Measurements from ENCODE around the gene MILR1. TPM values are rescaled to one million over a fixed set of nuclear protein-coding genes. Genes with fewer than 3 reads are reported as not detected.

The MILR1 gene
- total RNA-seq, 3 donors from 2014 or later (not counting 1 experiment from before 2014, with no cell fraction given) = 2.2 to 12.0 (median 3.3) TPM

DNA sequence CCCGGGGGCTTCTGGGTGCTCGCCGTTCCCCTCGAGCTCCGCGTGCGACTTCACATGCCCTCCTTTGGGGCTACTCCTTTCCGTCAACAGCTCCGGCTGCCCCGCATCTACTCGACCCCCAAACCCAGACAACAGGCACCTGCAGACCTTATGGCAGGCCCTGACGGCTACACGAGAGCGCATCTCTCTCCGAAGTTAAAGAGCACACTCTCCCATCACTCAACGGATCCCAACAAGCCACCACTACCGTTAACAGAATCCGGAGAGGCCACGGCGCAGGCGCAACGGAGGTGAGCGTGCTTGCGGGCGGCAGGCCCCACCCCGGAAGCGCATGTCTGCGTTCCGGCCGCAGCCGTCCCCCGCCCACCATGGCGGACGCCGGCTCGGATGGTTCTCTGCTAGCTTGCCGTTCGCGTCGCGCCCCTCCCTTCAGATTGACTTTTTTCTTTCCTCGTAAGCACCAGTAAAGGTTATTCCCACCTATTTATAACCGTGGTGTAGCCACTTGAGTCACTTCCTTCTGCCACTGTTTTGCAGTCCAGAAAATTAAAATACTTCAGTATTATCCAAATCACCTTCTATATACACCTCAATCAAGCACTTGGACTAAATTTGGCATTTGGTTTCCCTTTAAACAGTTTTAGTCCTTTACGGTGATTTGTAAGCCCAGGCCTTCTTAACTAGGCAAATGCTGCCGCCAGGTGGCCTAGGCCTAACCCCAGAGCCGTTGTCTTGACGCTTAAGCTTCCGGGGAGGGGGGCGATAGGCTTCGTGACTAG, 48.1 kb downstream of the MILR1 start, which contains the start of gene POLG2:
Gene POLG2 (minus strand): TSS at position 269 of the 779 bp plus-strand sequence. CDS start 86 bp downstream, at position 183.
- intact Hi-C loops (cut with micrococcal nuclease) = loop anchor here (1.0 kb wide), 1 partner anchor 9 kb away; the partner anchor contains the start of genes CEP95 and DDX5
- Histone ChIP-seq H3K27ac (ENCODE audit: low read length) (peak within 1 kb of the TSS; percentile 95), H3K4me1 (ENCODE audit: control insufficient read depth, insufficient read depth, low read length) (peaks cover 27% of the 10 kb centered on the region), H3K4me3 (ENCODE audit: low read length) (peak within 1 kb of the TSS; percentile 73), H3K27me3 (ENCODE audit: control insufficient read depth, insufficient read depth, low read length) (no peaks in the 10 kb centered on the region), H3K36me3 (ENCODE audit: control insufficient read depth, insufficient read depth, low read length) (peaks cover 56% of the 10 kb centered on the region), H3K9me3 (ENCODE audit: control insufficient read depth, insufficient read depth, low read length) (no peaks in the 10 kb centered on the region)
- under 1% methylated on average over 50 of the region's 50 CpGs for WGBS (ENCODE audit: insufficient coverage)
- peak; percentile 75 to 92 (median 82) for ATAC-seq
- peak within 1 kb of the TSS; percentile 100 for H3K4me3 Mint-ChIP-seq
- H3K9me3 Mint-ChIP-seq = no peaks in the 10 kb centered on the region
- no peaks in the 10 kb centered on the region for H3K27me3 Mint-ChIP-seq (ENCODE audit: low read depth in 2 of 2)
- H3K4me1 Mint-ChIP-seq = peaks cover 63 to 73% of the 10 kb centered on the region in 2 donors
- H3K27ac Mint-ChIP-seq = peak within 1 kb of the TSS; percentile 97 to 99
- peak; percentile 94 to 98 for DNase-seq
- H3K36me3 Mint-ChIP-seq = peaks cover 38% of the 10 kb centered on the region
- TF ChIP-seq, protein P1, sequence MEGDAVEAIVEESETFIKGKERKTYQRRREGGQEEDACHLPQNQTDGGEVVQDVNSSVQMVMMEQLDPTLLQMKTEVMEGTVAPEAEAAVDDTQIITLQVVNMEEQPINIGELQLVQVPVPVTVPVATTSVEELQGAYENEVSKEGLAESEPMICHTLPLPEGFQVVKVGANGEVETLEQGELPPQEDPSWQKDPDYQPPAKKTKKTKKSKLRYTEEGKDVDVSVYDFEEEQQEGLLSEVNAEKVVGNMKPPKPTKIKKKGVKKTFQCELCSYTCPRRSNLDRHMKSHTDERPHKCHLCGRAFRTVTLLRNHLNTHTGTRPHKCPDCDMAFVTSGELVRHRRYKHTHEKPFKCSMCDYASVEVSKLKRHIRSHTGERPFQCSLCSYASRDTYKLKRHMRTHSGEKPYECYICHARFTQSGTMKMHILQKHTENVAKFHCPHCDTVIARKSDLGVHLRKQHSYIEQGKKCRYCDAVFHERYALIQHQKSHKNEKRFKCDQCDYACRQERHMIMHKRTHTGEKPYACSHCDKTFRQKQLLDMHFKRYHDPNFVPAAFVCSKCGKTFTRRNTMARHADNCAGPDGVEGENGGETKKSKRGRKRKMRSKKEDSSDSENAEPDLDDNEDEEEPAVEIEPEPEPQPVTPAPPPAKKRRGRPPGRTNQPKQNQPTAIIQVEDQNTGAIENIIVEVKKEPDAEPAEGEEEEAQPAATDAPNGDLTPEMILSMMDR (IDR thresholded peaks at IDR 0.05) = peak; percentile 53

DNA sequence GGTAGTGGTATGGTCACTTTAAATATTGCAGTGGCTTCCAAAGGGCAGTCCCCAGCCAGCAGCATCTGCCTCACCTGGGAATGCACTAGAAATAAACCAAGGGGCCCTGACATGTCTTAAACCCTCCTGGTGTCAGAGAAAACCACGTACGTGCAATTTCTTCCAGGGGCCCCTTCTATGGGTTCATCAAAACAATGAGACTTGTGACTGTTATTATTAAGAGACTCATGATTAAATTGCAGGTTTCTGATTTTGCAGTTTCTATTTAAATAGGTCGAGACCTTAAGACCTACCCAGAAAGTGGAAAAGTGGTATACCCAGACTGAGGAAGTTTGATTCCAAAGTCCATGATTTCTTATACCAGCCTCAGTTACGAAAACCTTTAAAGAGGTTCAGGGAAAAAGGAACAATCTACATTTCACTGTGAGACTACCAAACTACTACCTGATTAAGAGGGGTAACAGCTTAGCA, 48.7 kb downstream of the MILR1 start:
- peaks cover 44% of the 10 kb centered on the region for H3K36me3 Mint-ChIP-seq

DNA sequence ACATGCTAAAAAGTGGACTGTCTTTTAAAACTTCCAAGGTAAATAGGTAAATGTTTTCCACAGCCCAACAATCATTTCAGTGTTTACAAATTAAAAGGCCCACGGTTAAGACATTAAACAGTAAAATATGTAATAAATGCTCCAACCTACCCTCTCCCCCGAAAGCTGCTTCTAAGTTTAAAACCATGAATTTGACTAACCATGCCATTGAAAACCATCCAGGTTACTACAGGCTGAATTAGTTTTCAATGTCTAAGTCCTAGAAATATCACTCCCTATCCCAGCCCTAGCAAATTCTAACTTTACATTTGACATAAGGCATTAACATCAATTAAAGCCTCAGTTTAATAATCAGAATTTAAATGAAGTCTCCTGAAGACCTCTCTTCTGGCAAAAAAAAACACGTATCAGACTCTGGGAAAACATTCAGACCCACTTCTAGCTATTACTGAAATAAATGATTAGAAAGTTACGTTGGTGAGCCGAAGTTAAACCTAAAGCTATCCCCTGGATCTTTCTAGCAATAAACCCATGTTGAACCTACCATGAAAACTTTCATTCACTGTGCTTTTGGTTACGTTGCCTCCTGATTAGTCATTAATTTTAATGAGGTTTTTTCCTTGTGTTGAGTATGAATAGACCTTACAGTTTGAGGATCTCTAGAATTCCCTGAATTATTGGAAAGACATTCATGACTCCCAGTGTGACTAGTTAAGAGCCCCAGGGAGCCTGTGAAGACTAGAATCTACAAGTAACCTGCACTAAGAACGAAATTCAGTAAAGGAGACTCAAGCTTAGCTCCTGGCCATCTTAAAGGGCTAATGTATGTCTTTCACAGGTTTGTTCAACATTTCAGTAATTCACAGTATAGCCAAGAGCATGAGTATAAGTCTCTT, 49.6 kb downstream of the MILR1 start:
- Histone ChIP-seq H3K36me3 (ENCODE audit: control insufficient read depth, insufficient read depth, low read length) (peaks cover 61% of the 10 kb centered on the region), H3K4me1 (ENCODE audit: control insufficient read depth, insufficient read depth, low read length) (peaks cover 27% of the 10 kb centered on the region), H3K27ac (ENCODE audit: low read length) (no peak overlapping the region), H3K4me3 (ENCODE audit: low read length) (no peak overlapping the region), H3K27me3 (ENCODE audit: control insufficient read depth, insufficient read depth, low read length) (no peaks in the 10 kb centered on the region), H3K9me3 (ENCODE audit: control insufficient read depth, insufficient read depth, low read length) (no peaks in the 10 kb centered on the region)
- DNase-seq = peak in 1 of 2 donors; percentile 47
- Mint-ChIP-seq H3K36me3 (peaks cover 53% of the 10 kb centered on the region), H3K9me3 (no peaks in the 10 kb centered on the region), H3K4me1 (peaks cover 78 to 89% of the 10 kb centered on the region in 2 donors), H3K4me3 (peak overlapping the region; percentile 100), H3K27me3 (ENCODE audit: low read depth in 2 of 2) (no peaks in the 10 kb centered on the region), H3K27ac (peak overlapping the region; percentile 97 to 99)
- intact Hi-C loops (cut with micrococcal nuclease) = no loop called here
- WGBS (ENCODE audit: insufficient coverage) = 84% methylated on average over 6 of the region's 7 CpGs
- no peak for ATAC-seq
- TF ChIP-seq, protein P1 (IDR thresholded peaks at IDR 0.05) = no peak

More for the DNA sequence above, 48.7 kb downstream of the MILR1 start:
- Histone ChIP-seq H3K27ac (ENCODE audit: low read length) (peak overlapping the region; percentile 95), H3K27me3 (ENCODE audit: control insufficient read depth, insufficient read depth, low read length) (no peaks in the 10 kb centered on the region), H3K4me1 (ENCODE audit: control insufficient read depth, insufficient read depth, low read length) (peaks cover 27% of the 10 kb centered on the region), H3K9me3 (ENCODE audit: control insufficient read depth, insufficient read depth, low read length) (no peaks in the 10 kb centered on the region), H3K4me3 (ENCODE audit: low read length) (peak overlapping the region; percentile 73), H3K36me3 (ENCODE audit: control insufficient read depth, insufficient read depth, low read length) (peaks cover 57% of the 10 kb centered on the region)
- H3K27me3 Mint-ChIP-seq (ENCODE audit: low read depth in 2 of 2) = no peaks in the 10 kb centered on the region
- H3K27ac Mint-ChIP-seq = peak overlapping the region; percentile 97 to 99
- H3K9me3 Mint-ChIP-seq = no peaks in the 10 kb centered on the region
- peaks cover 69 to 79% of the 10 kb centered on the region in 2 donors for H3K4me1 Mint-ChIP-seq
- peak overlapping the region; percentile 100 for H3K4me3 Mint-ChIP-seq
- DNase-seq (no peak), ATAC-seq (no peak)
- intact Hi-C loops (cut with micrococcal nuclease) = loop anchor here (1.0 kb wide), 1 partner anchor 9 kb away; the partner anchor contains the start of genes CEP95 and DDX5
- TF ChIP-seq, protein P1 (IDR thresholded peaks at IDR 0.05) = no peak
- WGBS (ENCODE audit: insufficient coverage) = 63% methylated on average over 3 of the region's 4 CpGs
